GM11168 (cell line): Measurements from ENCODE around the gene UTRN.

Experiments
- in situ Hi-C: fragments of 300-500 bp; cut with MboI; formaldehyde crosslinking; loops from one replicate; pipeline ENCODE4 v1.12.0; 2022; ENCODE audit warnings: low sequenced_read_pairs; ENCODE audit not compliant: unreplicated experiment

Gene UTRN

GRCh38 chr6:144284783-144285547 is at the start of gene UTRN:
Gene UTRN, plus strand, starts transcription at chr6:144285335. Its CDS starts 6,494 bp downstream, at chr6:144291829.
- in situ Hi-C loops: no loop called here

DNA sequence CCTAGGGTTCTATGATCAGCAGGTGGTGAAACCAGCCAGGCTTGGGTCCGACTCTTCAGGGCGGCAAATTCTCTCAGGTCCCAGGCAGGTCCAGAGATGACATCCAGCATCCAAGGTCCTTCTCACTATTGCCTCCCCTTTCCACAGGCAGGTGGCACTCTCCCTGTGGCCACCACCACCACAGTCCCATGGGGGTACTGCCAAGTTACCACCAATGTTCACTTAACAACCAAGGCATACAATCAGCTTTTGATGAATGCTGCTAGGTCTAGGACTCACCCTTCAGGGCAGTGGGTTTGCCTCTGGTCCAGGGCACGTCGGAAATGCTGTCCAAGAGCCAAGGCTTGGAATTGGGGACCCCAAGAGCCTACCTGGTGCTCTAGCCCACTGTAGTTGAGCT is 40.4 kb upstream of the UTRN start:
- in situ Hi-C loops: no loop called here

DNA sequence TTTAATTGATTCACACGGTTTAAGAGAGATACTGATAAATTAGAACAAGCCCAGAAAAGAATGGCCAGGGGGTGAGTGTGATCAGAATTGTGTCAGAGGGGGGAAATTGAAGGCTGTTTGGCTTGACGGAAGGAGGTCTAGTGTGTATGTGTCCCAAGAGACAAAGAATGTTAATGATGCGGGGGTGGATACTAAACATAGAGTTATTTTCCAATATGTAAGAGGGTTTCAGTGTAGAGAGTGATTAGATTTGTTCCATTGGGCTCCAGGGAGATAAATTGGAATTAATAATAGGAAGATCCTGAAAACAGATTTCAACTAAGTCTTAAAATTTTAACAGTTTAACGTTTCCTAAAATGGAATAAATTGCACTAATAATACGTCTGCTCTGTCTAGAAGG is 38.1 kb upstream of the UTRN start:
- in situ Hi-C loops: no loop called here

DNA sequence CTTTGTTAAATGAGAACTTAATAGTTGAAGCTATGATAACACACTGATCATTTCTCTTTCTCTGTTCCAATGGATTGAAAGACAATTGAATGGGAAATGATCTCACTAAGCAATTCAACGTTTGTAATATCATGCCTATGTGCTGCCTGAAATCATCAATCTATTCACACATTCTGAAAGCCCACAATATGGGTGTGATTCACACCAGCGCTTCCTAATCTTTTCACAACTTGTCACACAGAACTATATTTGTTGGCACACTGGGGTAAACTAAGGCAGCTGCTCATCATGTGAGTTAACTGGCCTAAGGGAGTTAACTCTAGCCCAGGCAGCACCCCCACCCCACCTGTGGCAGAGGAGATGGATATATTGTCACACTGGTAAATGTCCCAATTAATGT is 37.1 kb upstream of the UTRN start:
- in situ Hi-C loops: no loop called here

DNA sequence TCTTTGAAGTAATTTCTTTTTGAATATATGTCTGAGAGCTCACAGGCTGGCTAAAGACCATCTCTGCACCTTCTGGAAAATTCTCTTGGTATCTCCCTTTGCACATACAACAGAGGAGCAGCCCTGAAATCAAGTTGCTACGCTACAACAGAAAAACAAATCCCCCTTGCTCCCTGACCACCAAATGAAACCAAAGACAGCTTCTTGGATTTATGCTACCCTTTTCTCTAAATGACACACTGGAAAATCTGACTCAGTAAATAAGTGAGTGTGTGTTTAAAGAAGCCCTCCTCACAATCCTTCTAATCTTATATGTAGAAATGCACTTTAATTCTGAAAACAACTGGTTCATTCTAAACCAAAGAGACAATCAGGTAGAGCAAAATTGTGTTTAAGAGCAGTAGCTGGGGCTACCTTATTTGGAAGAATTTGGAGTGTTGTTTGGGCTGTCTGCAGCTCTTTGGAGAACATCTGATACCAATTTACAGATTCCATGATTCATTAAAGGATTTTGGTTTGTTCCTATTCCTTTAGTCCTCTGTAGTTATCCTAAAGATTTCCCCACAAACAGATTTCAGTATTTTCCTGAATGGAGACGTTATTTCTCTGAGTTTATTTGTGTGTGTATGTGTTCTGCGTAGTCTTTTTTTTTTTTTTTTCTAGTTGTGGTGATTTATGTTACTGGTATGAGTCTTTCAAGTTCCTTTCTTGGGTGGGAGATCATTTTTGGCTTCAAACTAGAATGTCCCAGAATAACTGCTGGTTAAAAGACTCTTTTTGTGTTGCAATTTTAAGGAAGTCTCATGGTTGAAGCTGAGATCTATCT is 36.4 kb upstream of the UTRN start:
- in situ Hi-C loops: no loop called here

DNA sequence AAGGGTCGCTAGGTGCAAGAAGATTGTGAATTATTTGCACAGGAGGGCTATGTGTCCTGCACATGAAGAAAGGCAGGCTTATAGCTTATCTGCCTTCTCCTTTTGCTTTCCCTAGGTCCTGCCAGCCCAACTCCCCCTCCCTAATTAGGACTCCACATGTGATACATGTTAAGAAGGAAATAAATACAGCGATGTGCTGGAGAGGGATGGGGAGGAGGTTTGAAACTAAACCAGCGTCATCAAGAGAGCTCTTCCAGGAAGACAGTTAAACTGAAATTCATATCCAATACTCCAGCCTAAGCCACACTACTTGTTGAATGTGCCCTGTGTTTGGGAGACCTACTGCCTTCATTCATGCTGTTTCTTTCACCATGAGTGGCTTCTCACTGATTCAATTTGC is 34.9 kb upstream of the UTRN start:
- in situ Hi-C loops: no loop called here

- in situ Hi-C loops: no loop called here
These were observed 32.9 kb upstream of the UTRN start for GRCh38 chr6:144252259-144252658.

- in situ Hi-C loops: no loop called here
These were observed 25.1 kb upstream of the UTRN start for GRCh38 chr6:144259986-144260385.

DNA sequence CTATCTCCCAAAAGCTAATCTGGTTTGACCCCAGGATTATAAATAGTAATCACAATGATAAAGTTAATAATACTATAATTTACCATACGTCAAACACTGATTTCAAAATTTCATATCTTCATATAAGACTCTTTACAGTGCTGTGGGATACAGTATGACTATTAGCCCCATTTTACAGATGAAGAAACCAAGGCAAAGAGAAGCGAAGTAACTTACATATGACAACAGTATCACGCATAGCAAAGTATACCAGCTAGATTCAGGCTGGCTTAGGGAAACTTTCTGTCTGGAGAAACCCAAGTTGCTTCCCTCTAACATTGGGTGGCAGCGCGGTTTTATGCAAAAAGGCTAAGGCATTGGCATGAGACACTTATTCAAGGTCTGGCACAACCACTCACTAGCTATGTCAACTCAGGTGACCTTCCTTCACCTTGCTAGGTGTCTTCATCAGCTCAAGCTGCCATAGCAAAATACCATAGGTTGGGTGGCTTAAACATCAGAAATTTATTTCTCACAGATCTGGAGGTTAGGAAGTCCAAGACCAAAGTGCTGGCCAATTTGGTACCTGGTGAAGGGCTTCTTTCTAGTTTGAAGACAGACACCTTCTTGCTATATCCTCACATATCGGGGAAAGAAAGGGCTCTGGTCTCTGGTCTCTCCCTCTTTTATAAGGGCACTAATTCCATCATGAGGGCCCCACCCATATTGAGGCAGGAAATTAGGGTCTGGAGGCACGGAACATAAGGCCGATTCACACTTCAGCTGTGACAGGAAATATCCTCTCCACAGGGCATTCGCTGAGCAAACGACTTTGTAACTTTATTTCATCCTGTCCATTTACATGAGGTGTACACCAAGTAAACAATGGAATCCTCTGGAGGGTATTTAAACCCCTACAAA is 22.4 kb upstream of the UTRN start:
- in situ Hi-C loops: no loop called here

GRCh38 chr6:144263786-144264185 is 21.3 kb upstream of the UTRN start:
- in situ Hi-C loops: no loop called here

GRCh38 chr6:144264270-144265060 is 20.7 kb upstream of the UTRN start:
- in situ Hi-C loops: no loop called here

GRCh38 chr6:144265061-144265357 is 20.1 kb upstream of the UTRN start:
- in situ Hi-C loops: no loop called here

DNA sequence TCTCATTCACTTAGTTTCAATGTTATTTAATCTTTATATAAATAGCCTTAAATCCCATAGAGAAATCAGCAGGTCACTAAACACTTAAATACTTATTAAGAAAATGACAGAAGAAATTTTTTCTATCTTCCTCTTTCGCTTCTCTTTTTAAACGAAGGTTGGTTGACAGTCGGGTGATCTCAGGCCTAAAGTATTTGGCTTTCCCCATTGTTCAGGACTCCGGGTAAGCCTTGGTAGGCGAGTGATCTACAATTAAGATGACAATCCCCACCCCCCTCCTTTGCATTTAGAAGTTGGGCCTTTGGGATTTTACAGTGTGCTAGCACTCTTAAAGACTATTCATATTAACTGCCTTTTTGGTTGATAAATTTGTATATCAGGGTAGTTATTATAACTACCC is 19.7 kb upstream of the UTRN start:
- in situ Hi-C loops: no loop called here

GRCh38 chr6:144266091-144266649 is 19.0 kb upstream of the UTRN start:
- in situ Hi-C loops: no loop called here

- in situ Hi-C loops: no loop called here
These were observed 16.3 kb upstream of the UTRN start for GRCh38 chr6:144268794-144269349.

GRCh38 chr6:144277174-144277573 is 8.0 kb upstream of the UTRN start:
- in situ Hi-C loops: no loop called here

DNA sequence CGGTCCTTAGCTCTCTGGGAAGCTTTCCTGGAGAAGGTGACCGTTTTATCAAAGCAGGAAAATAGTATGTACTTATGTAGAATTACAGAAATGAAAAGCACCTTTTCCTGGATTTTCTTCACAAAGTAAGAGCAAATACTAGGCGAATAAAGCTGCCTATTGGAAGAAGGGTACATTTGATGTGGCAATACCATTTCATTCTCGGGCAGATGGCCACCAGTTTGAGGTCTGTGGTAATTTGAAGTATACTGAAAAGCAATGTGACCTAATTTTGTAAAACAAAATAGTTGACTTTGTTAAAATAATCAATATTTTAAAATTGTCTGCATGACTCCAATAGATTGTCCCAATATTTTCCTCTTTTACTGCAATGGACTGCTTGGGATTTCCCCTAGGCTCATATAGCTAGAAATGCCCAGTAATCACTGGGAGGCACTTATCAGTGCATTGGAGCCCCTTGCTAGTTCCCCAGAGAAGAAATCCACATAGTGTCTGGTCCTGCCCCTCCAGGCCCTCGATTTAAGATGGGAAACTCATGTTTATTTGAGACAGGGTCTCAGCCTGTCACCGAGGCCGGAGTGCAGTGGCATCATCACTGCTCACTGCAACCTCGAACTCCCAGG is 7.4 kb upstream of the UTRN start:
- in situ Hi-C loops: no loop called here

DNA sequence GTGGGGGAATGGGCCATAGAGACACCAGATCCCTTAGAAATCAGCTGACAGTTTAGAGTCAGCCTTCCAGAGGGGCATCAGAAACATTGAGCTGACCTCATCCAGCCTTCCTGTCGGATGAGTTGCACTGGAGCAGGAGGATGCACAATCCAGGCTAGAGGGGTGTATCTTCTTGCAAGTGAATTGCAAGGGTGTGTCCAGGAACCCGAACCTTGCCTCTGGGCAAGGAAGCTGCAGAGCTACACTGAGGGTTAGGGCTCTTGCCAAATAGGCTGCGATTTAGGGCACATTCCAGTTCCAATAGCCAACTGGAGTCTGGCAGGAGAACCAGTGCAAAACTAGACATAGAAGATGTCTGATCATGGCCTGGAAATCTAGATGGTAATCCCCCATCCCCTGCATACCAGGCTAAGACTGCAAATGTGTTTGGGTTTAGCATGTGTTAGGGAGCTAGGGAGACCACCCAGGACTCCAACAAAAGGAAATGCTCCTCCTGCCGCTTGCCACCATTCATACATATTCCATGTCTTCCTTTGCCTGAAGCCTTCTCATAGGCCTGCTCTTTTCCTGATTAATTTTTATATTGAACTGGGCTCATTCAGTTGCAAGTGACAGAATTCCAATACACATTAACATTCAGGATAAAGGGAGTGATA is 6.3 kb upstream of the UTRN start:
- in situ Hi-C loops: no loop called here
